GM12801 (cell line): ENCODE results near the gene PHF23.

ENCODE experiments used
- CTCF ChIP-seq: IDR thresholded peaks from one replicate; pipeline ENCODE4 v1.5.1; 2011; ENCODE audit warnings: control low read depth; ENCODE audit not compliant: insufficient read length; ENCODE audit errors: extremely low read depth

PHF23 gene

GRCh38 chr17:7203391-7203790 lies 35.9 kb downstream of the PHF23 start:
- no peak for TF ChIP-seq CTCF

GRCh38 chr17:7196651-7197401 lies 42.4 kb downstream of the PHF23 start:
- TF ChIP-seq CTCF: no peak

DNA sequence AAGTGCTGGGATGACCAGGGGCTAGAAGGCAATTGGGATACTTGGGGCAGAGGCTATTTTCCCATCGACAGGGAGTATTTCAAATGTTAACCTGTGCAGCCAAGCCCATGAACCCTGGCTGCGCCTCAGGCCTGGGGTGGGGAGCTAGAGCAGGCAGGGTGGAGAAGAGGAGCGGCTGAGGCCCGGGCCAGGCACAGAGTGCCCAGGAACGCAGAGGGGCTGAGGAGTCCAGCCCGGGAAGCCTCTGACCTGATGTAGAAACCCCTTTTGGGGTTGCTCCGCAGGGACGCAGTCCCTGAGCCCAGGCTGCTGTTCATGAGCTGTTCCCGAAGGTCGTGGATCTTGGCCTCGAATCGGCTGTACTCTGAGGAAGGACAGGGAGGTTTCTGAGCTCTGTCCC lies 43.3 kb downstream of the PHF23 start:
- TF ChIP-seq CTCF: no peak

DNA sequence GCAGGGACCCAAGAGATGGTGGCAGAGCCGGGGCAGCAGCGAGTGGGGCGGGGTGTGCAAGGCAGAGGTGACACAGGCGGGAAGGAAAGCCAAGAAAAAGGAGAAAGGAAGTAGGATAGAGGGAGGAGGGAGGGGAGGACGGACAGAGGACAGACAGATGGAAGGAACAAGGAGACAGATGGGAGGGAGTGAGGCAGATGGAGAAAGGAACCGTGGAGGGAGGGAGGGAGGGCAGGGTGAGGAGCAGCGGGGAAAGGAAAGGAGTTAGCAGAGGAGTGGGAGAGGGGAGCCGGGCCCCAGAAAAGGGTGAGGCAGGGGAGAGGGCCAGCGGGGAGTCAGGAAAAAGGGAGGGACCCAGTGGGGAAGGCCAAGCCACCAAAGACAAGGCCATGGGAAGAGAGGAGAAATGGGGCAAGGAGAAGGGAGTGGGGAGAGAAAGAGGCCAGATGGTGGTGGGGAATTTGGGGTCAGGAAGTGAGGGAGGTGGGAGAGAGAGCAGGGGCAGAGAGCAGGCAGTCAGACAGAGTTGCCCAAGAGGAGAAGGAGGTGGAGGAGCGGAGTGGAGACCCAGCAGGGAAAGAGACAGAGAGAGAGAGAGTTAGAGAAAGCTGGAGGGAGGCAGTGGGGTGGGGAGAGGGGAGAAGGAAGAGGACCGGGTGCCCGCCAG lies 46.9 kb downstream of the PHF23 start:
- TF ChIP-seq CTCF: no peak

GRCh38 chr17:7191571-7192270 lies 47.5 kb downstream of the PHF23 start:
- TF ChIP-seq CTCF: no peak

DNA sequence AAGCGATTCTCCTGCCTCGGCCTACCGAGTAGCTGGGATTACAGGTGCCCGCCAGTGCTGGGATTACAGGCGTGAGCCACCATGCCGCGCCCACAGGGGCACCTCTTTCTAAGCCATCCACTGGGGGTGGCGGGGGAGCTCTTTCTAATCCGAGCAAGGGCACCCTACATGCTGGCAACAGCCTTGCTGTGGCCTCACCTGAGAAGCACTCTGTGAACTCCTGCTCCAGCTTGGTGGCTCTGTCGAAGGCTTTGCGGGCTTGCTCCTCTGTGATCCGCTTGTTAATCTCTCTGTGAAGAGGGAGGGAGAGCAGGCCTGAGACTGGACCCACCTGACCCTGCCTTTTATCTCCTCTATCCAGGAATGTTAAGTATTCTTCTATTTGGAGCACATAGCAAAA lies 48.2 kb downstream of the PHF23 start:
- no peak for TF ChIP-seq CTCF

GRCh38 chr17:7190276-7190917 lies 48.9 kb downstream of the PHF23 start:
- TF ChIP-seq CTCF: no peak
